KOPT-K1 (cell line): Measurements from ENCODE around the gene CADM3.

Experiments used
- H3K27ac ChIP-seq: fragments of 200-600 bp; sonication (generic); 2 replicates; pipeline ENCODE4 v1.5.1; 2016; ENCODE audit warnings: antibody characterized with exemption, mild to moderate bottlenecking, low read depth, low read length; ENCODE audit not compliant: poor library complexity, severe bottlenecking
- H3K36me3 ChIP-seq: fragments of 200-600 bp; sonication (generic); 2 replicates; pipeline ENCODE4 v1.5.1; 2017; ENCODE audit warnings: antibody characterized with exemption, mild to moderate bottlenecking, low read length, moderate library complexity; ENCODE audit not compliant: insufficient read depth
- H3K9me3 ChIP-seq: fragments of 200-600 bp; sonication (generic); 2 replicates; pipeline ENCODE4 v1.5.1; 2017; ENCODE audit warnings: antibody characterized with exemption, low read length, mild to moderate bottlenecking; ENCODE audit not compliant: insufficient read depth, poor library complexity, severe bottlenecking

CADM3 gene

DNA sequence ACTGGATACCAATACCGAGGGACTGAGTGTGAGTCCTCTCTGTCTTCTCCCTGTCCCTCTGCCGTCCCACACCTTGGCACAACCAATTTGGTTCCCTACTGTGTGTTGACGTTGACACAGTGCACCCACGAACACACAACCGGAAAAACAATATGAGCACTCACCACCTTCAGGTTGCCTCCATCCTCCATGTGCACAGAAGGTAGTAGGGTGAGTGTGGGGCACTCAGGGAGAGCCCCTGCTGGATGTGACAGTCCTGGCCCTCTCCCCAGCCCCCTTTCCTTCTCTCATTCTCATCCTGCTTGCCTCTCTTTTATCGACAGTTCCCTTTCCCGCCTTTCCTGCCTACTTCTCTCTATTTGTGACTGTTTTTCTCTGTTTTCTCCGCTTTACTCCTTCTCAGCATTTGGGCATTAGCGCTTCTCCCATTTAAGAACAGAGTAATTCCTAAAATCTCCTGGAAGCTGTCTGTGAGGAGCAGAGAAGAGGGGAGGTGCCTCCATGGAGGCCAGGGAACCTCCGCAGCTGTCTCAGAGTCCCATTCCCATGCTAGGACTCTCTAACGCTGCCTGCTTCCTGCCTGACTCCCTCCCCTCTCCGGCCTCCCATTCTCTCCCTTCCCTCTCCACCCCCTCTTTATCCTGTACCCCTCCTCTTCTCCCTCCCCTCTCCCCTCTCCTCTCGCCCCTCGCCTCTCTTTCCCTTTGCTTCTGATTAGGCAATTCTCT, 16.4 kb downstream of the CADM3 start:
- Histone ChIP-seq H3K36me3 (no peaks in the 10 kb centered on the region), H3K9me3 (no peaks in the 10 kb centered on the region), H3K27ac (no peak overlapping the region)

GRCh38 chr1:159188375-159188788, 17.0 kb downstream of the CADM3 start:
- no peaks in the 10 kb centered on the region for H3K36me3 ChIP-seq
- no peak overlapping the region for H3K27ac ChIP-seq
- no peaks in the 10 kb centered on the region for H3K9me3 ChIP-seq

- no peaks in the 10 kb centered on the region for H3K9me3 ChIP-seq
- no peaks in the 10 kb centered on the region for H3K36me3 ChIP-seq
- no peak overlapping the region for H3K27ac ChIP-seq
Observed at GRCh38 chr1:159190441-159190840, 19.0 kb downstream of the CADM3 start.

- no peak overlapping the region for H3K27ac ChIP-seq
- no peaks in the 10 kb centered on the region for H3K9me3 ChIP-seq
- no peaks in the 10 kb centered on the region for H3K36me3 ChIP-seq
Observed at GRCh38 chr1:159196543-159196942, 25.1 kb downstream of the CADM3 start.

- Histone ChIP-seq H3K27ac (no peak overlapping the region), H3K9me3 (no peaks in the 10 kb centered on the region), H3K36me3 (no peaks in the 10 kb centered on the region)
Observed at GRCh38 chr1:159197561-159198557, 26.4 kb downstream of the CADM3 start.

DNA sequence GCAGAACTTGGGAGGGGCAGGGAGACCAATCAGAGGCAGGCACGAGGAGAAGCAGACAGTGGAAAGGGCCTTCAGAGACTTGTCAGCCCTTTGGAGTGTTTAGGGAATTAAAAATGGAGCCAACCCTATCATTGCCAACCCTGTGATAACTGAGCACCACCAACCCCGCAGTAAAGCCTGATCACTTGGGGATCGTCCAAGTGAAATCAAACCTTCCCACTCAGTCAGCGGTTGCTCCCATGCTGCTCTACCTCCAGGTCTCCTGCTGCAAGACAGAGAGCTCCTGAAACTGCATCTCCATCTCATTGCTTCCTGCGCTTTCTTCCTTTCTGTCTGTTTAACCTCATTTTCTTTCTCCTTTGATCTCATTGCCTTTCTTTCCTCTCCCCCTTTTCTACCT, 28.5 kb downstream of the CADM3 start:
- Histone ChIP-seq H3K9me3 (no peaks in the 10 kb centered on the region), H3K36me3 (no peaks in the 10 kb centered on the region), H3K27ac (no peak overlapping the region)

DNA sequence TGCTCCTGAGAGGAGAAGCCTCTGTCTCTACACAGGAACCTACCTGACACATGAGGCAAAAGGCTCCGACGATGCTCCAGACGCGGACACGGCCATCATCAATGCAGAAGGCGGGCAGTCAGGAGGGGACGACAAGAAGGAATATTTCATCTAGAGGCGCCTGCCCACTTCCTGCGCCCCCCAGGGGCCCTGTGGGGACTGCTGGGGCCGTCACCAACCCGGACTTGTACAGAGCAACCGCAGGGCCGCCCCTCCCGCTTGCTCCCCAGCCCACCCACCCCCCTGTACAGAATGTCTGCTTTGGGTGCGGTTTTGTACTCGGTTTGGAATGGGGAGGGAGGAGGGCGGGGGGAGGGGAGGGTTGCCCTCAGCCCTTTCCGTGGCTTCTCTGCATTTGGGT, 29.4 kb downstream of the CADM3 start:
- H3K27ac ChIP-seq, result no peak overlapping the region
- H3K9me3 ChIP-seq, result no peaks in the 10 kb centered on the region
- no peaks in the 10 kb centered on the region for H3K36me3 ChIP-seq

GRCh38 chr1:159201642-159202041, 30.2 kb downstream of the CADM3 start:
- no peaks in the 10 kb centered on the region for H3K36me3 ChIP-seq

DNA sequence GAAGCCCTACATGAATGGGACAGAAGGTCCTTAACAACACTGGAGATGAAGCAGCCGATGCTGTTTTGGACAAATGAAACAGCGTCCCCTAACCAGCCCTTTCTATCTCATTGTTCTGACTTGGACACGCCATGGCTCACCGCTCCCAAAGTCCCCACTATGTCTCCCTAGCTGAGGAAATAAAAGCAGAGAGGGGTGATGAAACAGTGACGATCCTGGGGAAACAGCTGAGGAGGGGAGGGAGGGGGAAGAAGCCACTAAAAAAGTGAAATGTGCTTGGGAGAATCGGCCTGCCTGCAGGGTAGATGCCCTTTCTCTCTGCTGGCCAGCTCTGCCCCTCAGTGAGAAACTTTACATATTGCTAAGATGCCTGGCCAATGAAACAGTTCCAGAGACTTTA, 32.2 kb downstream of the CADM3 start:
- Histone ChIP-seq H3K36me3 (no peaks in the 10 kb centered on the region), H3K9me3 (no peaks in the 10 kb centered on the region), H3K27ac (no peak overlapping the region)

More at GRCh38 chr1:159201642-159202041, 30.2 kb downstream of the CADM3 start:
- no peaks in the 10 kb centered on the region for H3K9me3 ChIP-seq
- H3K27ac ChIP-seq, result no peak overlapping the region

DNA sequence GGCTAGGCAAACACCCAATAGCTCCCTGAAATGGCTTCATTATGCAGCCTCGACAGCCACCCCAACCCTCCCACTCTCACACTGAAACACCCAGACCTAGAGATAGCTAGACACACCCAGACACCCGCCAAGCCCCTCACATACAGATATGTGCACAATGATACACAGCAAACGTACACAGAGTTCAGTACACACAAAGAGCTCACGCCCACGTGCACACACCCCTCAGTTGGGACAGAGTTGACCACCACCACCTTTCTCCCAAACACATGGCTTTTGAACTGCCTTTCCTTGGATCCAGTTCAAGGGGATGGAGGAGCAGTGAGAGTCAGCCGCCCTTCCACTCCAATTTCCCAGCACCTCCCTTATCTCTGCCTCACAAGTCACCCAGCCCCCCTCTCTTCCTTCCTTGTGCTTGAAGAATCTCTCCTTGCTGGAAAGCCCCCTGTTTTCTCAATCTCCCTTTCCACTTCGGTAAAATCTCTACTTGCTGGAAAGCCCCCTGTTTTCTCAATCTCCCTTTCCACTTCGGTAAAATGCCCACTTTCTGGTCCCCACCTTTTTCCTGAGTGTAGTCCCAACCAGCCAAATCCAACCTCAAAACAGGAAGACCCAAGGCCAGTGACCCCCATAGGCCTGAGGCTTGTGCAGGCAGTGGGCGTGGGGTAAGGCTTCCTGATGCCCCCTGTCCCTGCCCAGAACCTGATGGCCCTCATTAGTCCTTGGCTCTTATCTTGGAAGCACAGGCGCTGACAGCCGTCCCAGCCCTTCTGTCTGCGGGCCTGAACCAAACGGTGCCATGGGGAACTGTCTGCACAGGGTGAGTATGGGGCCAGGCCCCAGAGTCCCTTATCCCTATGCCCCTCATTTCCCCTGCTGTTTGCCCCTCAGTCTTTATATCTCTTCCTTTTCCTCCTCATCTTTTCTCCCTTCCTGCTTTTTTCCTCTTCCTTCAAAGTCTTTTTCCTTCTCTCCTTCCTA, 33.0 kb downstream of the CADM3 start, which contains the start of gene ACKR1:
ACKR1 (plus strand) TSS at position 715 of the 981 bp plus-strand sequence; CDS start at position 800, 85 bp downstream.
- no peak within 1 kb of the TSS for H3K27ac ChIP-seq
- no peaks in the 10 kb centered on the region for H3K9me3 ChIP-seq
- H3K36me3 ChIP-seq, result no peaks in the 10 kb centered on the region

- H3K9me3 ChIP-seq, result no peaks in the 10 kb centered on the region
Observed at GRCh38 chr1:159205225-159205624, 33.8 kb downstream of the CADM3 start.

GRCh38 chr1:159206110-159206509, 34.7 kb downstream of the CADM3 start:
- Histone ChIP-seq H3K9me3 (no peaks in the 10 kb centered on the region), H3K36me3 (no peaks in the 10 kb centered on the region), H3K27ac (no peak overlapping the region)

More at GRCh38 chr1:159205225-159205624, 33.8 kb downstream of the CADM3 start:
- H3K27ac ChIP-seq, result no peak overlapping the region
- H3K36me3 ChIP-seq, result no peaks in the 10 kb centered on the region

GRCh38 chr1:159207080-159207479, 35.7 kb downstream of the CADM3 start:
- Histone ChIP-seq H3K9me3 (no peaks in the 10 kb centered on the region), H3K27ac (no peak overlapping the region), H3K36me3 (no peaks in the 10 kb centered on the region)

GRCh38 chr1:159207774-159208173, 36.4 kb downstream of the CADM3 start:
- H3K9me3 ChIP-seq, result no peaks in the 10 kb centered on the region
- H3K27ac ChIP-seq, result no peak overlapping the region
- H3K36me3 ChIP-seq, result no peaks in the 10 kb centered on the region
